NCI-H1694 treated with DMSO at 0.1 percent for 48 hours (cell line): ENCODE results near the gene BID.
"Not testable (repeated sequence)": the region's sequence is repeated elsewhere in the genome, so short reads cannot be mapped to it uniquely, and the experiment has no call there.

Source experiments
- DNase-seq: peaks from one replicate; lab custom pipeline; 2025; lab: John Stamatoyannopoulos, UW

Gene BID

DNA sequence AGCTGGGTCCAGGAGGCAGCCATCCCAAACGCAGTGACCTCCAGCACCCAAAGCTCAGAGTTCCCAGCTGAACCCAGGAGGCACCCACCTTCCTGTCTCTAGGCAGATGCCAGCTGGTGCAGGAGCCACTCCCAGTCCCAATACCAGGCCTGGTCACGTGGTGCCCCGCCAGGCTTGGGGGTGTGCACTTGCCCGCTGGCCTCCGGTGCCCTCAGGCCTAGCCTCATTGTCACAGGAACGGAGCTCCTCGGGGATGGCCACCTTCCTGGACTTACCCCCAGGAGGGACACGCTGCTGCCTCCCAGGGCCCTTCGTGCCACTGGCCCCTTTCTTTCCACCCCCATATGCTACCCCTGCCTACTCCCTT, 4.6 kb downstream of the BID start:
- DNase-seq: no peak

DNA sequence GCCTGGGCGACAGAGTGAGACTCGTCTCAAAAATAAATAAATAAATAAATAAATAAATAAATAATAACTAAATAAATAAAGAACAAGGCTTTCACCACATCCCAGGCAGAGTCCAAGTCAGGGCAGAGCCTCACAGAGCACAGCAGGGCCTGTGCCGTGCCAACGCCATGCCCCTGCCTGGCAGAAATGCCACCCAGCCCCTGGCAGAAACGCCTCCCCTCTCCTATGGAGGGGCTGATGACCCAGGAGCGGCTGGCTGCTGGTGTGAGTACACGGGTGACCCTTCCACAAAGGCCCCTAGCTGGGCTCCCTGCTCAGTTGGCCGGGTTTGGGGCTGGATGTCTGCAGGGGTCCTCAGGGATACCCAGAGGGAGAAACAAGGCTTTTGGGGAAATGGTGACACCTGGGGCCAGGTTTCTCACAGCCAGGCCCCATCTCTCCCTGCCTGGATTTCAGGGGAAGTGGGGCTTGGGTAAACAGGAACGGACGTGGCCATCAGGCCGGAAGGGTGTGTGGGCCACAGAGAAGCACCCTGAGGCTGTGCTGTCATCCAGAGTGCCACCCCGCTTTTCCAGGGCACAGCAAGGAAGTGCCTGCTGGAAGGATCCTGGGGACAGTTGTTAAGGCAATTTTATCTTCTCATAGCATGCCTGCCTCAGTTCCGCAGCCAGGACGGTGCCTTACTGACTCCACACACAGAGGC, 5.1 kb downstream of the BID start:
- no peak for DNase-seq

DNA sequence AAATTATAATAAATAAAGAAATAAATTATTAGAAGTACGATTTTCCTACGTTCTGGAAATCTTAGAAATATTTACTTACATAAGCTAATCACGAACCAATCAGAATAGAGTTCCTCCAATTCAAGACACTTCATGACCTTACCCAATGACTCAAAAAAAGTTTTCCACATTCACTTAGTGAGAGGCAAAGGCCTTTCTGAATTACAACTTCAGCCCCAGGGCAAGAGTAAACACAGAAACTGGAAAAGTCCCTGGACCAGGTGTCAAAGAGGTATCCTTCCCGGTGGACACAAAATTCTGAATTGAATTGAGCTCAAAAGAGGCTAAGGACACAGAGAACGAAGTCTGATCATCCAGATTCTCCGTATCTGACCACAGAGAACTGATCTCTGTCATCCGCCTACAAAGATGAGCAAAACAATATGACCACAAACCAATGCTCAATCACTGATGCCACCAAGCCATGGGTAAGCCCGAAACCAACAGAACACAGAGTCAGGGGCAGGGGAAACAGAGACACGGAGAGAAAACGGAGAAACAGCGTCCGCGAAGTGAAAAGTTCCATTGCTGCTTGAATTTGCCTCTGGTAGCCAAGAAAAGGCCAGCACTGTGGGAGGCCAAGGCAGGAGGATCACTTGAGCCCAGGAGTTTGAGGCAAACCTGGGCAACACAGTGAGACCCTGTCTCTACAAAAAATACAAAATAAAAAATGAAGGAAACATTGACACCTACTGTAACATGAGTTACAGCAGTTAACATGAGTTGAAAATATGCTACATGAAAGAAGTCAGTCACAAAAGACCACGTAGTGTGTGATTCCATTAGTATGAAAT, 6.8 kb downstream of the BID start:
- DNase-seq: no peak

DNA sequence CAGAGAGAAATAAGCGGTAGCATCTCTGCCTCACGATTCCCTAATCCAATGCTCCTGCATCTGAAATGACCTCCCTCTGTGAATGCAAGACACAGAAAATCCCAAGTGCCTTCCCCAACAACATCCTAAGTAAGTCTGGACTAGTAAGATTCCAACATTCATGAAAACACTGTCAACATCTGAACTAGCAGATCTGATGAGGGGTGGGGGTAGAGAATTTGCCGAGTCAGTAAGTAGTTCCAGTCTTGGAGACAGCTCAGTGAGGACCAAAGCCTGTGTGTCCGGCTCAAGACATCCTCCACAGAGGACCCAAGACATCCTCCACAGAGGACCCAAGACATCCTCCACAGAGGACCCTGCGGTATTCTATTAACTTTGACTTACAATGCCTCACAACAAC, 9.4 kb downstream of the BID start:
- not testable (repeated sequence) for DNase-seq

DNA sequence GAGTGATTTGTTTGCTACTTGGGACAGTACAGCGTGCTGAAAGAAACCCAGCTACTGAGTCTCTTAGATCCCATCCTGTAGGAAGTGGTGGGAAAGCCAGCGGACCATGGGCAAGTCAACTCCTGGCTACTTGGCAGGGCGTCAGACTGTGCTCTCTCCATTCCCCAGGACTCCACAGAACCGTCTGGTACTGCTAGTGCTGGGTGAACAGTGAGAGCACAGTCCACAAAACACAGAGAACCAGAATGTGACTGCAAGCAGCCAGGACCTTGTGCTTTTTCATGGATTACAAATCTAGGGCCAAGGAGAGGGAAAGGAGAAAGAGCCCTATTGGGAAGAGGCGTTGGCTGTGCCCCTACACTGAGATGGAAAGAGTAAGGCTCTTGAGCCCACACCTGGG, 10.2 kb downstream of the BID start:
- DNase-seq: no peak

DNA sequence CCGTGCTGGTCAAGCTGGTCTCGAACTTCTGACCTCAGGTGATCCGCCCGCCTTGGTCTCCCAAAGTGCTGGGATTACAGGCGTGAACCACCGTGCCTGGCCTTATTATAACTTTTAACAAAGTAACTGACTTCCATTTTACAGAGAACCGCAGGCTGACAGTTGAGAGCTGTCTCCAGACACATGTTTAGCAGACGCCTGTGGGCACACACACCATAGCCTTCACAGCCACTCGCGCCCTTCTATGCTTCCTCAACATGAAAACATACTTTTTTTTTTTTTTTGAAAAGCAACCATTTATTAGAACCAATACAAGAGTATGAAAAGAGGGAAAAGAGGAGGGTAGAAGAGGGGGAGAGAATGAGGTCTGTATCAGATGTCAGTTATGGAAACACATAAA, 10.8 kb downstream of the BID start:
- not testable (repeated sequence) for DNase-seq

DNA sequence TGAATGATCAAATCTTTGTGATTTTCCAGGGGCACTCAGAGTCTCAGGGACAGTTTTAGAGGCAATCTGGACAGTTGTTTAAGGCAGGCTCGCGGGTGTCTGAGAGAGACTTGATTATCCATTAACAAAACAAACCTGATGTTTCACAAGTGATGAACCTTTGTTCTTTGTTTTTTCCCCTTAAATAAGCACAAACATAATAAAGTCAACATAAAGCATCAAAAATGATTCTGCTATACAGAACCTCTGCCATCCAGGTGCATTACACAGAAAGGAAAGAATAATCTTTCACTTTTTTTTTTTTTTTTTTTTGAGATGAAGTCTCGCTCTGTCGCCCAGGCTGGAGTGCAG, 13.2 kb downstream of the BID start:
- no peak for DNase-seq

DNA sequence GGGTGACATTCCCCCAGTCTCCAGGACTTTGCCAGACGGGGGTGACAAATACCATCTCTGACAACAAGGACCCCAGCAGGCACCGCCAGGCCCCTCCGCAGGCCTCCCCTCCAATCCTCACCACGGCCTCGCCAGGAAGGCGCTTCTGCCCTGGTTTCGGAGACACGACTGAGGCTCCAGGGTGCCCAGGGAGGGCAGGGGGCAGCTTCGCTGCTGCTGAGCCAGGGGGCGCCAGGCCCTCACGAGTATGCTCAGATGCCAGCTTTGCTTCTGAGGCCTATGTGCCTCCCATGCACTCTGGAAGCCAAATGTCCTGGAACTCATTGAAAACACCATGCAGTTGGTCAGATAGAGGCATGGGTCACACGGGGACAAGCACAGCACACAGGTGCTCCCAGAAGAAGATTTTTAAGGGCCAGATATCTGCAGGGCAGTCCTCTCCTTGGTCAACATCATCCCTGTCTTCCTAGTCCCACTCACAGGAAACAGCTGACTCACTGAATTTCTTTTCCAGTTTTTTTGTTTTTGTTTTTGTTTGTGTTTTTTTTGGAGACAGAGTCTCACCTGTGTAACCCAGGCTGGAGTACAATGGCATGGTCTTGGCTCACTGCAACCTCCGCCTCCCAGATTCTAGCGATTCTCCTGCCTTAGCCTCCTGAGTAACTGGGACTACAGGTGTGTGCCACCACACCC, 19.9 kb downstream of the BID start:
- peak; percentile 4 for DNase-seq

DNA sequence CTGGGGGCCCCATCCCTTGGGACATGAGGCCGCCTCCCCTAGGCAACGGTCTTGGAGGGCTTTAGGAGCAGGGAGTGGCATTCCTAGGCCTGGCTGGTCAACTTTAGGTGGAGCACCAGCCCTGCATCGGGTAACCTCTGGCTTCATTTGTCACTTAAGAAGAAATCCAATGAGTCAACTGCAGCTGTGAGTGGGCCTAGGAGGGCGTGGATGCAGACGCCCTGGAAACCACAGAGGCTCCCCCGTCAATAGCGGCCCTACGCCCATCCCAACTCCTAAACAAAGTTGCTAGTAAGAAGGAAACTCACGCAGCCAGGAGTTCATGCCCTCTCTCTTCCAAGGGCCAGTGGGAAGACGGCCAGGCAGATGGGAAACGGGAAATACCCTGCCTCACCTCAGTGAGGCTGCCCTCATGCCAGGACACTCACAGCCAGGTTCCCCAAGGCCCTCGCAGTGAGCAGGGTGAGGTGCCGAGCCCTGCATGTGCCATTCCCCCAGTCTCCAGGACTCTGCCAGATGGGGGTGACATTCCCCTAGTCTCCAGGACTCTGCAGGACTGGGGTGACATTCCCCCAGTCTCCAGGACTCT, 20.8 kb downstream of the BID start:
- no peak for DNase-seq

DNA sequence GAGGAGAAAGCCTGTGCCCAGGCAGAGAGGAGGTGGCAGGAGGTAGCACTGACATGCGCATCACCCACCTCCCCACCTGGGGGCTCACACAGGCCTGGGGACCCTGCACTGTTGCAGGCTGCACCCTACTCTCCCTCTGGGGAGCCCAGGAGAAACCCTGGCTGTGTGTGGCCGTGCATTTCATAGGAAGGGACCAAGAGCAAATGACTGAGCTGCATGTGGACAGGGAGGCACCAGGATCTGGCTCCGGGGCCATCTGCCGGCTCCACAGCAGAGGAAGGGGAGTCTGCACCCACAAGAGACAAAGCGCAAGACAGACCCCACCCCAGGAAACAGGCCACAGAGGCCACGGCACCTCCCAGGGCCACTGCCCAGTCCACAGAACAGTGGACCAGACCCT, 22.7 kb downstream of the BID start:
- no peak for DNase-seq

DNA sequence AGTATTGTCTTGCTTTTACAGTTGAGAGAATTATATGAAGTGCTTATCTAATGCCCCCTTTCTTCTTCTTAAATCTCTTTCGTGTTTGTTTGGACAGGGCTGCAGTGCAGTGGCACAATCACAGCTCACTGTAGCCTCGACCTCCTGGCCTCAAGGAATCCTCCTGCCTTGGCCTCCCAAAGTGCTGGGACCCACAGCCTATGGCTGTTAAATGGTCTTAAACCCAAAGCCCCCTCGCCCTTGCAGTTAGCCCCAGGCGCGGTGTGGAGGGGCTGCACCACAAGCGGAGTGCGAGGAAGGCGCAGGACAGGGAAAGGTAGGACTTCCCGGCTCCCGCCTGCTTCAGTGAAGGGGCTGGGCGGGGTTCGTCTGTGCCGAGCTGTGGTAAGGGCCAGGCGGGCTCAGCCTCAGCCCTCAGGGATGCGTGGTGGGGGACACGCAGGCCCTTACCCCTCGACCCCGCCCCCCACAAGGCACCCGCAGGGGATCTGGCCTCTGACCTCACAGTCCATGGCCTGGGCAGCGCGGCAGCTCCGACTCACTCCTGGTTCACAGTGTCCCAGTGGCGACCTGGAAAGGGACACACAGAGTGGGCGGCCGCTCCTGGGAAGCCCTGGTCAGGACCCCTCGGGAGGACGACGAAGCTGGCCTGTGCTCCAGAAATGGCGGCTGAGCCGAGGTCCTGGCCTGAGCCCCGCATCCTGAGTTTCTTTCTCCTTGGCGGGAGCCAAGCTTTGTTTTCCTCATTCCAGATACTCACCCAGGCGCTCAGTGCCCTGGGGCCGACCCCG, 24.5 kb downstream of the BID start:
- DNase-seq: no peak

DNA sequence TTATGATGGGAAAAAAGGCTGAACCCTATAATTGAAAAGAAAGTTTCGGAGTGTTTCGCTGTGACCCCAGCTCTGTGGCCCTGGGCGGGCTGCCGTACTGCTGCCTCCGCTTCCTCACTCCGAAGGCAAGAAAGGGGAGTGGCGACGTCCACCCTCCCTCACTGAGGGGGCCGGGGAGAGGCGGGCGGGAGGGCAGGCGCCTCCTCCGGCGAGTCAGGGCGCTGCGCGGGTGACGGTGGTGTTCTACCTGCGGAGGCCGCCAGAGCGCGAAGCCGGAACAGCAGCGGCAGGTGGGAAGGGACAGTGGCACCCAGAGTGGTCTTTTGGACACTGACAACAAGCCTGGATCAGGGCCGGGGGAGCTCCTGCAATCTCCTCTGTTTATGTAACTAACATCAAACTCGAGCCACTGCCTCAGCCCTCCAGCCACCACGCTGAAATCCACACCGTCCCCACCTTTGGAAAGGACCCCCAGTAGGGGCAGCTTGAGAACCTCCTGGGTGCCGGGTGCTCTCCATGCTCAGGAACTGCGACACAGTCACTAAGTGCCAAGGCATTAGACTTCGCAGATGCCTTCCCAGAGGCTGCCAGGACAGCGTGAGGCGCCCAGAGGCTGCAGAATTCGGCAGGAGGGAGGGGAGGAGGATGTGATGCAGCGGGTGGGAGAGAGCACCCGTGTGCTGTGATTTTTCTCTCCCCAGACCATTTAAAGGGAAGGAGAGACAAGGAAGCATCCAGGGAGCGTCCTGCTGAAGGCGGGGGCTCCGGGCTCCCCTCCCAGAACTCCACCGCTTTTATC, 25.5 kb downstream of the BID start:
- DNase-seq: no peak

DNA sequence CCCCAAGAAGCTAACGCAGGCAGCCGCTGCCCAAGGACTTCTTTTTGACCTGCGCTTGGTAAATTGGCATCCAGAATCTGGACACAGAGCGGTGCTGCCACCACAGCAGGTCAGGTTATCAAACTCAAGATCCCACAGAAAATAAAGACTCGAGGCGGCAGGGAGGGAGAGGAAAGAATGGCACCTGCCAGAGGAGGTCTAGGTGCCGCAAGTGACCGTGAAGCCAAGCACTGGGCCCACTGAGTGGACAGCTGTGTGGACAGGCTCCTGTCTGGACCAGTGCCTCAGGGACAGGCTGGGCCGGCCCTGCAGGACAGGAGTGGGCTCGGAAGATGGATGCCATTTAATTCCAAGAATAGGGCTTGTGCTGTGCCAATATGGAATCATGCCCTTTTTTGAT, 27.4 kb downstream of the BID start:
- DNase-seq: no peak

DNA sequence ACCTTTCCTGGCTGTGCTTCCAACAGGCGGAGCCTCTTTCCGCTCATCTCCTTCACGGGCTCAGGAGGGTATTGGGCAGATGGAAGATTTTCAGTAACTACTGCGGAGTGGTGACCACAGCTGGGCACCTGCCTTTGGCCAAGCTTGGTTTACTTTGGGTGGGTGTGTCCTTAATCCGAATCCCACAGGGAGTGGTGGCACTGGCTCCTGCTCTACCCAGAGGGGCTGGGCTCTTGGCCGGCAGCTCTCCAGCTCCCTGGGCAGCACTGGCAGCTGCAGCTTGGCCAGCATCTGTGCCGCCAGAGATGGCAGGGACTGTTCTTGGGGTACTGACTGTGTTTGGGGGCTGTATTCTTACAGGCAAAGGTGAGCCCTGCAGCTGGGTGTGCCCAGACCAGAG, 29.8 kb downstream of the BID start:
- no peak for DNase-seq

DNA sequence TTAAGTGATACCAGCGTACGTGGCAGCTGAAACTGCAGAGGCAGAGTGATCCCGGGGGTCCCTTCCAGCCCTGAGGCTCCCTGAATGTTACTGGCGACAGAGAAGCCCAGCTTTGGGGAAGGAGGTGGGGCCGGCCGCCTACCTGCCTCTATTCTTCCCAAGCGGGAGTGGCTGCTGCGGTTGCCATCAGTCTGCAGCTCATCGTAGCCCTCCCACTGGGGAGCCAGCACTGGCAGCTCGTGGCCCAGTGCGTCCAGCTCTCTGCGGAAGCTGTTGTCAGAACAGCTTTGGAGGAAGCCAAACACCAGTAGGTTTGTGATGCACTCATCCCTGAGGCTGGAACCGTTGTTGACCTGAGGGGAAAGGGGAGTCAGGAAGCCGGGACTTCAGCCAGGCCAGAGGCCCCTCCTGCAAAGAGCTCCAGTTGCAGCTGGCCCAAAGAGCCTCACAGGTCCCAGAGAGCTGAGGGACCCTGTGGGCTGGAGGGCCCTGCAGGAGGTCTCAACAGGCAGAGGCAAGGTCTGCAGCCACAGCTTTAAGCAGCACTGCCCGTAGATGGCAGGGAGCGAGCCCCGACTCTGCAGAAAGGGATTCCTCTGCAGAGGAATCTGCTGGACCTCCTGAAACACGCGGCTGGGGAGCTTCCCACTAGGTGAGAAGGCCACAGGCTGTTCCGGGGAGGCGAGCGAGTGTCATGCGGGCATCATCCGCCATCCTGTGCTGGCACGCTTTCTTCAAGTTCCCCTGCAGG, 30.4 kb downstream of the BID start:
- no peak for DNase-seq

DNA sequence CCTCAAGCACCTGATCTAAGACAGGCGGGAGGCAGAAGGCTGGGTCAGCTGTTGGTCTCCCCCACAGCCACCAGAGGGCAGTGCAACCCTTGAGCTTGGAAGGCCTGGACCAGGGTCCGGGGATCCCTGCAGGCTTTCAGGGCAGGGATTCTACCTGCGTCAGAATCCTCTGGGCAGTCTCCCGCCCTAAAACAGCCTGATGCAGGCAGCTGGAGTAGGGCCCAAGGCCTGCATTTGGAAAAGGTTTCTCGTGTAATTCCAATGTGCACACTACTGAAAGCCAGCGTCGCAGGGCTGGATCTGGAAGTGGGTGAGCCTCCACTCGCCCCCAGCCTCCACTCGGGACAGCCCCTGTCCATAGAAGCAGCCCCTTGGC, 31.8 kb downstream of the BID start:
- peak; percentile 27 for DNase-seq

DNA sequence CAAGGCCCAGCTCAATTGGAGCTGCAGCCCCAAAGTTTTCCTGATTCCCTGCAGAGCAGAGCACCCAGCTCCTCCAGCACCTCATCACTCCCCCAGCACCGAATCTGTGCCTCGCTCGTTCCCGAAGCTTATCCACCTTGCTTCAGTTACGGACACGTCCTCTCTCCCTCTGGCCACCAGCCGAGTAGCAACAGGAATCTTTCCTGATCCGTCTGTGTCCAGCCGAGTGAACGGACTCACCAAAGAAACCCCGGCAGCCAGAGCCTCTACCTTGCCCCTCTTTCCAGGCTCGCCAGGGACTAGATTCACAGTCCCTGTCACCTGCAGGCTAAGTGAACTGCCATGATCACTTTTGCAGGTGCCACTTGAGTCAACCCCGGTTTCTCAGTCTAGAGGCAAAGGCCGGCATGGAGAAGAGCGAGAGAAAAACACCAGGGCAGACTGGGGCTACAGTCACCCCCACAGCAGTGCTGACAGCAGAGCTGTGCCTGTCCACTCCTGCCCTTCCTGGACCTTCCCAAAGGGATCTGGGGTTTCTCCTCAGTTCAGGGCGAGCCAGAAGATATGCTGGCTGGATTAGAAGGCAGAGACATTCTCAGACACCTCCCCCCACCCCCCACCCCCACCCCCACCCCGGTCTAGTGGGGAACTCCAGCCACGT, 32.3 kb downstream of the BID start:
- DNase-seq: no peak

DNA sequence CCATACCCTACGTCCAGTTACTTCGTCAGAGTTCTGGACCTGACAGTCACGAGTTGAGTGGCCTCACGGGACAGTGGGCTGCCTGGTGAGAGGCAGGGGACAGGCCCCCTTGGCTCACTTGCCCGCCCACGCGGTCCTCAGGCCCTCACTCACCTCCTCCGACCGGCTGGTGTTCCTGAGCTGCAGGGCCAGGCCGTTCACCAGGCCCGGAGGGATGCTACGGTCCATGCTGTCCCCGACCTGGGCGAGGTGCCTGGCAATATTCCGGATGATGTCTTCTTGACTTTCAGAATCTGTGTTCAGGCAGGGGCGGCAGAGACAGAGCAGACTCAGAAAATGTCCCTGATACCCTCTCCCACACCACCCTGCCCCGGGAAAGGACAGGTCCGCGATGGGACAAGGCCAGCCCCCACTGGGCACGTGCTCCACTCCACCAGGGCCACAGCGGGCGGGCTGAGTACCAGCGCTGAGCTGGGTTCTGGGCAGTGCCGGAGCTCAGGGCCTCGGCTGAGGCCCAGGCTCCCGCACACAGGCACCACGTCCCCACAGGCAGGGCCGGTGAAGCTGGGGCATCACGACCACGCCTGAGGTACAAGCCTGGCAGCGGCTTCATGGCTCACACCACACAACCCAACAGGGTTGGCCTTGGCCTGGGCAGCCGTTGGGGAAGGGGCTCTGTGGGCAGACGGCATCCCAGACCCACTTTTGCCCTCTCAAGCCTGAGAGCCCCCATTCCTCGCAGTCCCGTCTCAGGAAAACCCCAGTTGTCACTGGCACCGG, 34.9 kb downstream of the BID start:
- DNase-seq: no peak
